Heart left ventricle (tissue), 16 donors: ENCODE measurements around the gene TEX29. TPM values are rescaled to one million over a fixed set of nuclear protein-coding genes. Genes with fewer than 3 reads are reported as not detected.

Source experiments
- ATAC-seq, 4 donors: fragments of 200-7000 bp; cut with Tn5 transposase; one replicate each; pipeline ENCODE4 v1.9.1; 2020 to 2022; ENCODE audit warnings: moderate library complexity in 4 of 4, mild to moderate bottlenecking in 3 of 4, moderate number of reproducible peaks in 1 of 4
- DNase-seq, 5 donors: peaks; one replicate each; pipeline ENCODE4 v3.0.0-alpha.2; 2020
- H3K27ac ChIP-seq, 12 donors: fragments of 200-600 bp; sonication (generic) in 4 of 12; one replicate each; pipeline versions ENCODE4 v1.5.0 to v1.8.0; 2016 to 2022; ENCODE audit warnings: mild to moderate bottlenecking in 2 of 12
- H3K27me3 ChIP-seq, 9 donors: fragments of 200-600 bp; sonication (generic) in 2 of 9; one replicate each; pipeline versions ENCODE4 v1.5.1 to v1.8.0; 2016 to 2022; ENCODE audit warnings: mild to moderate bottlenecking in 3 of 9
- H3K36me3 ChIP-seq, 9 donors: fragments of 200-600 bp; sonication (generic) in 2 of 9; one replicate each; pipeline versions ENCODE4 v1.5.0 to v1.8.0; 2018 to 2022; ENCODE audit warnings: mild to moderate bottlenecking in 2 of 9
- H3K4me1 ChIP-seq, 12 donors: fragments of 200-600 bp; sonication (generic) in 4 of 12; one replicate each; pipeline versions ENCODE4 v1.5.0 to v1.8.0; 2016 to 2022; ENCODE audit warnings: mild to moderate bottlenecking in 3 of 12
- H3K4me3 ChIP-seq, 12 donors: fragments of 200-600 bp; sonication (generic) in 4 of 12; one replicate each; pipeline versions ENCODE4 v1.5.0 to v1.8.0; 2017 to 2022; ENCODE audit warnings: mild to moderate bottlenecking in 9 of 12, moderate library complexity in 4 of 12
- H3K9me3 ChIP-seq, 12 donors: fragments of 200-600 bp; sonication (generic) in 4 of 12; one replicate each; pipeline versions ENCODE4 v1.5.0 to v1.8.0; 2016 to 2022; ENCODE audit warnings: mild to moderate bottlenecking in 1 of 12
- POLR2A ChIP-seq, 2 donors: fragments of 450-650 bp; IDR thresholded peaks; one replicate each; pipeline ENCODE4 v1.6.1; 2017; ENCODE audit warnings: antibody characterized with exemption in 2 of 2, mild to moderate bottlenecking in 2 of 2, moderate library complexity in 2 of 2
- WGBS, 4 donors: extraction: QIAGEN DNeasy Blood & Tissue Kit in 2 of 4; methylation state at CpG; one replicate each; pipeline versions ENCODE4 v1.1.5 to v1.1.7; 2013 to 2018; 5-methylcytosine and 5-hydroxymethylcytosine counted together
- intact Hi-C, 10 donors: fragments of 100-400 bp; cut with DNase I; formaldehyde crosslinking; loops; one replicate each; pipeline versions ENCODE4 v1.11.1 to v1.14.2; 2022
- polyA plus RNA-seq, 2 donors: library from polyadenylated mRNA; stranded (reverse); fragments of 200-250 nt; gene quantifications; one replicate each; pipeline ENCODE4 v1.2.3, GENCODE V29; 2013
- total RNA-seq, 9 donors: library from RNA; depleted of rRNA in 2 of 9; stranded (reverse); fragments of >200 nt in 2 of 9; fragmentation: NEBNext Ultra II Directional in 3 of 9; extraction: Animal tissue kit (Norgen Biotek cat#: 25700) in 3 of 9; gene quantifications; one replicate each; pipeline versions ENCODE4 v1.1.0 to v1.2.4, GENCODE V29; 2016 to 2023
- TF ChIP-seq, protein P1 (sequence below), 12 donors: fragments of 200-600 bp; sonication (generic) in 4 of 12; IDR thresholded peaks; one replicate each; pipeline versions ENCODE4 v1.5.0 to v1.8.0; 2018 to 2022; ENCODE audit warnings: antibody characterized with exemption in 12 of 12, mild to moderate bottlenecking in 5 of 12
- donor health status: ischemic (EF 13 %, LVEDD 7.1; RV severe dilation, severe dysfunction).
- donor health status: healthy with polysubstance abuse.
- donor health status: DM: no; HTN: yes; CAD: no.
- donor health status: DM: no; HTN: no; CAD: no.
- donor health status: ischemic (EF 25% LVEDD 6.9; RV normal size, moderate dysfunction).
- donor health status: ischemic (EF 25% LVEDD 5.7; RV mildly dilated, moderate dysfunction).
- donor health status: healthy.
- donor health status: DM: yes; HTN: yes; CAD: no.
- donor health status: ischemic (EF 35%, LVEDD 5.7; RV mildly dilated, moderate dysfunction).
- donor health status: nonischemic (EF 11% LVEDD 7.7; RV severe dilation, severe dysfunction).
- donor health status: DM: yes; HTN: yes; CAD: no.
- donor health status: PGD.
- donor health status: ischemic (EF 29% LVEDD 5.4; RV normal size, mild dysfunction).
- donor health status: nonischemic (EF 23%, LVEDD 6.1; RV moderate dilation, normal function).

The TEX29 gene
- total and polyA plus RNA-seq, 11 donors, result 0.15 to 0.57 (median 0.35) TPM; not detected in 6

DNA sequence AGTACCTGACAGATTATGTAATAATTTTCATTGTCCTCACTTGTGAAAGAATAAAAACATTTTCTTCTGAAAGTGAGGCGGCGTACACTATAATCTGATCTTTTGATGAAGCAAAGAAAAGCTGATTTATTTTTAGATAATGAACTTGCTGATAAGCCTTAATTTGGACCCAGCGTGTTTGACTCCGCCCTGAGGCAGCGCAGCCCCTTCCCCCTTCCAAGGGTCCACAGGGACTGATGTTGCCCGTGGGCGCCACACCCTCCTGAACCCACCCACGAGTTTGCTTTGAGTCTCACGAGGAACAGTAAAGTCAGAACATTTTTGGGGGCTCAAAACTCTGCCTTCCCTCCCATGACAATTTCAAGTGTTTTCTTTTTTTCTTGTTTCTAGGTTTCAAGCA lies 40.0 kb downstream of the TEX29 start:
- no peak for TF ChIP-seq POLR2A (IDR thresholded peaks at IDR 0.05)
- TF ChIP-seq, protein P1, sequence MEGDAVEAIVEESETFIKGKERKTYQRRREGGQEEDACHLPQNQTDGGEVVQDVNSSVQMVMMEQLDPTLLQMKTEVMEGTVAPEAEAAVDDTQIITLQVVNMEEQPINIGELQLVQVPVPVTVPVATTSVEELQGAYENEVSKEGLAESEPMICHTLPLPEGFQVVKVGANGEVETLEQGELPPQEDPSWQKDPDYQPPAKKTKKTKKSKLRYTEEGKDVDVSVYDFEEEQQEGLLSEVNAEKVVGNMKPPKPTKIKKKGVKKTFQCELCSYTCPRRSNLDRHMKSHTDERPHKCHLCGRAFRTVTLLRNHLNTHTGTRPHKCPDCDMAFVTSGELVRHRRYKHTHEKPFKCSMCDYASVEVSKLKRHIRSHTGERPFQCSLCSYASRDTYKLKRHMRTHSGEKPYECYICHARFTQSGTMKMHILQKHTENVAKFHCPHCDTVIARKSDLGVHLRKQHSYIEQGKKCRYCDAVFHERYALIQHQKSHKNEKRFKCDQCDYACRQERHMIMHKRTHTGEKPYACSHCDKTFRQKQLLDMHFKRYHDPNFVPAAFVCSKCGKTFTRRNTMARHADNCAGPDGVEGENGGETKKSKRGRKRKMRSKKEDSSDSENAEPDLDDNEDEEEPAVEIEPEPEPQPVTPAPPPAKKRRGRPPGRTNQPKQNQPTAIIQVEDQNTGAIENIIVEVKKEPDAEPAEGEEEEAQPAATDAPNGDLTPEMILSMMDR (IDR thresholded peaks at IDR 0.05), result no peak
- DNase-seq (no peak), ATAC-seq (no peak)
- no peaks in the 10 kb centered on the region for H3K4me1 ChIP-seq
- intact Hi-C loops, result no loop called here
- no peaks in the 10 kb centered on the region for H3K9me3 ChIP-seq
- H3K27me3 ChIP-seq, result peaks cover 0 to 21% (median 0%) of the 10 kb centered on the region in 9 donors
- H3K27ac ChIP-seq, result no peak overlapping the region
- no peaks in the 10 kb centered on the region for H3K36me3 ChIP-seq
- H3K4me3 ChIP-seq, result no peak overlapping the region
- WGBS, 4 donors, result 77 to 85% (median 82%) methylated on average over 9 of the region's 9 CpGs

DNA sequence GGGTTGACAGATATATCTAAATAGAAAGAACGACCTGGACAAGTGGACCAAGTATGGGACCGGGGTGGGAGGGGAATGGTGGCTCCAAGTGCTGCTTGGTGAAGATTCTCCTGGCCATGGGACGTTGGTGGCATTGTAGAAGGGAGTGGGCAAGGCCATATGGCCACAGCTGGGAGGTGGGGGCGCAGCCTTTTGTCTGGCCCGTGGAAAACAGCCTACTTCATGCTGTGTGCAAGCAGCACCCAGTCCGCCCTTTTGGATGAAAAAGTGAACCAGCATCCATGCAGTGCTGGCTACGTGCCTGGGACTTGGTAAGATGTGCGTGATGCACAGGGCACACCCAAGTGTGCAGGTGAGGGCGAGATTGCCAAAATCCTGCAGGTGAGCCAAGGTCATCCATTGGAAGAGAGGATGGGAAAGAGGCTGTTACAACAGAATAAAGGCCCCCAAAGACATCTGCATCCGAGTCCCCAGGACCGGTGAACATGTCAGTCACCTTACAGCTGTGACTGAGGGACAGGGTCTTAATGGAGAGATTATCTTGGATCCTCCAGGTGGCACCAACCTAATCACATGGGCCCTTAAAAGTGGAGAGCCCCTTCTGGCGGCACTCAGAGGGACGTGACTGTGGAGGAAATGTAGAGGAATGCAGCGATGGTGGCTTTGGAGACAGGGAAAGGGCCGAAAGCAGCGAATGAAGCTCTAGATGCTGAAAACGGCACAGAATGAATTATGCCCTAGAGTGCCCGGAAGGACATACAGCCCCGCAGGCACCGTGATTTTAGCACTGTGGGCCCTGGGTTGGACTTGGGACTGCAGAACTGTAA lies 40.8 kb downstream of the TEX29 start:
- ATAC-seq (no peak), DNase-seq (no peak)
- no peaks in the 10 kb centered on the region for H3K9me3 ChIP-seq
- H3K36me3 ChIP-seq, result no peaks in the 10 kb centered on the region
- H3K4me3 ChIP-seq, result no peak overlapping the region
- H3K27ac ChIP-seq, result no peak overlapping the region
- H3K27me3 ChIP-seq, result peaks cover 0 to 23% (median 0%) of the 10 kb centered on the region in 9 donors
- no peak for TF ChIP-seq POLR2A (IDR thresholded peaks at IDR 0.05)
- TF ChIP-seq, protein P1 (IDR thresholded peaks at IDR 0.05), result no peak
- 77 to 81% (median 77%) methylated on average over 20 of the region's 20 CpGs for WGBS, 4 donors
- intact Hi-C loops, result no loop called here
- H3K4me1 ChIP-seq, result no peaks in the 10 kb centered on the region

DNA sequence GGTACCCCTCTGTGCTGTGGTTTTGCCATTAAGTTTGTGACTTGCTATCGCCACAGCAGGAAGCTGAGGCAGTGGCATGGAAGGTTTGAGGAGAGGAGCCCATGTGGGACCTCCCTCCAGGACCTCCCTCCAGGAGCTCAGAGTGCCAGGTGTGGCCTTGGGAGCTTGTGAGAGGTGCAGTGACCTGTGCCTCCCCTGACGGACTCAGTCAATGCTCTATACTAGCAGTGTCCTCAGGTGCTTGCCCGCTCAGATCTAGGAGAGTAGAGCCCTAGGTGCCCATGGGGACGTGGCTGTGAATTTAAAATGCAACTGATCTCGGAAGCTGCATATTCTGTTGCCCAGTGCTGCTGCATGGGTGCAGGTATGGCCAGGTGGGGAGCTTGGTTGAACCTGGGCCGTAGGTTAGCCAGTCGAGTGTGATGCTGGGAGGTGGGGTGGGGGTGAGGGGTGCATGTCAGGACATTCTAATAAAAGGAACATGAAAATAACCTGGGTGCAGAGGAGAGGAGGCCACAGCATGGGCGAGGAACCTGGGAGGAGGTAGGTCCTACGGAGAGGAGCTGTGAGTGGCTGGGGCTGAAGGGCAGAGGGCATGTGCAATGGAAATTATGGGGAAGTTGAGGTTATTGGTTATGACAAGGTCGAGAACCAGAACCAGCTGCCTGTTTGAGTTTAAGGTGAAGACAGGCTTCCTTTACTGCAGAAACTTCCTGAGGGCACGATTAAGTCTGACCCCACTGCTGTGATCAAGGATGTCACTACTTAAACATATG lies 41.6 kb downstream of the TEX29 start:
- peaks cover 0 to 23% (median 0%) of the 10 kb centered on the region in 9 donors for H3K27me3 ChIP-seq
- no peaks in the 10 kb centered on the region for H3K9me3 ChIP-seq
- TF ChIP-seq POLR2A (IDR thresholded peaks at IDR 0.05), result no peak
- TF ChIP-seq, protein P1 (IDR thresholded peaks at IDR 0.05), result no peak
- no peaks in the 10 kb centered on the region for H3K36me3 ChIP-seq
- H3K4me1 ChIP-seq, result no peaks in the 10 kb centered on the region
- 74 to 77% (median 76%) methylated on average over 10 to 11 of the region's 11 CpGs for WGBS, 4 donors
- H3K27ac ChIP-seq, result no peak overlapping the region
- intact Hi-C loops, result no loop called here
- ATAC-seq, result no peak
- no peak for DNase-seq
- no peak overlapping the region for H3K4me3 ChIP-seq

DNA sequence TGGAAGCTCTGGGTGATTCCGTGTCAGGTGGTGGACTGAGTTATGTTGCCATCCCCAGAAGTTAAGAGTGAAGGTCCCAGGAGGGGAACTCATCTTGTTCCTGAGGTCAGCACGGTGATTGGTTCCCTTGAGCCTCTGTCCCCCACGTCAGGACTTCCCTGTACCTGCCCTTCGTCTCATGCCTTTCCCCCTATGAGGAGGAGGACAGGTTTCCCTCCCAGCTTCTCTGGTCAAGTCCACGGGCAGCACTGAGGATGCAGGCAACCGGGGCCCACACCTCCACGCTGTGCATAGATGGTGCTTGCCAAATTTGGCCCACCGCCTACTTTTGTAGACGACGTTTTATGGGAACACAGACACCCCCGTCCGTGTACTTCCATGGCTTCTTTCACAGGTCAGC lies 42.7 kb downstream of the TEX29 start:
- Histone ChIP-seq H3K4me1 (no peaks in the 10 kb centered on the region), H3K4me3 (no peak overlapping the region), H3K27ac (no peak overlapping the region), H3K36me3 (no peaks in the 10 kb centered on the region), H3K27me3 (peaks cover 0 to 23% (median 0%) of the 10 kb centered on the region in 9 donors), H3K9me3 (no peaks in the 10 kb centered on the region)
- WGBS, 4 donors, result 74 to 79% (median 76%) methylated on average over 12 of the region's 12 CpGs
- DNase-seq, result no peak
- intact Hi-C loops, result no loop called here
- ATAC-seq, result no peak
- TF ChIP-seq, protein P1 (IDR thresholded peaks at IDR 0.05), result no peak
- no peak for TF ChIP-seq POLR2A (IDR thresholded peaks at IDR 0.05)
